HPDE6-E6E7 (cell line): ENCODE measurements around the gene C1orf159.
"Not testable (repeated sequence)": the region's sequence is repeated elsewhere in the genome, so short reads cannot be mapped to it uniquely, and the experiment has no call there.

Source experiments
- DNase-seq: peaks from one replicate; pipeline ENCODE4 v3.0.0; 2011; ENCODE audit warnings: missing footprints; ENCODE audit errors: extremely low spot score

The C1orf159 gene

DNA sequence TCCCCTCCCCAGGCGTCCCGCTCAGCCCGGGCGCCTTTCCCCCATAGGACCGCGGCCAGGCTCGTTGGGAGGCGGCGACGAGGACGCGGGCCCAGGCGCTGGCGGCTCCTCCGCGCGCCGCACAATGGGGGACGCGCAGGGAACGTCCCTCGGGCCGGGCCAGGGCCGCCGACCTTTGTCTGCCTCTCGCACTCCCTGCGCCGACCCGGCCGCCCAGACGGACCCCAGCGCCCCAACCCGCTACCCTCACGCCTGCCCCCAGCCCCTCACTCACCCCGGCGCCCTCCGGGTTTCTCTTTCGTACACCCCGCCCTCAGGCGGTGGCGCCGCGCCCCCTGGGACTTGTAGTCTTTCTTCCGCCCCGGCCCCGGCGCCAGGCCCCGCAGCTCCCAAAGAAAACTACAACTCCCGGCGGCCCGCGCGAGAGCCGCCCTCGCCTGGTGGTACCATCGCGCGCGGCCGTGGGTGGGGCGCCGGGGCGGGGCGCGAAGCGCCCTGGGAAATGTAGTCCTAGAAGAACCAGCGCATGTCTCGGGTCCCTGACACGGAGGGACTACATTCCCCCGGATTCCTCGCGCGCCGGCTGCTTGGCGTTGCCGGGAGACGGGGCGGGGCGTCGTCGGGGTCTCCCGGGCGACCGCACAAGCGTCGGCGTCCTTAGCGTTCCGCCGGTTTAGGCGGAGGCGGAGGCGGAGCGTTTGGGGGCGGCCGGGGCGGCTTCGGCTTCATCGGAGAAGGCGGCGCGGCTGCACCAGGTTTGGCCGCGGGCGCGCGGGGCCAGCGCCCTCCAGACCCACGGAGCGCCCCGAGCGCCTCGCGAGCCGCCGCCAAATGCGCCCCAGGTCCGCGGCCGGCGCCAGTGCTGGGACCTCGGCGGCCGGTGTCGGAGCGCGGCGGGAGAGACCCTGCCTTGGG lies at the start of gene C1orf159:
Gene C1orf159 (minus strand): TSS at position 304 of the 915 bp plus-strand sequence. CDS start 24,546 bp downstream, outside the sequence.
- DNase-seq: peak; percentile 97

DNA sequence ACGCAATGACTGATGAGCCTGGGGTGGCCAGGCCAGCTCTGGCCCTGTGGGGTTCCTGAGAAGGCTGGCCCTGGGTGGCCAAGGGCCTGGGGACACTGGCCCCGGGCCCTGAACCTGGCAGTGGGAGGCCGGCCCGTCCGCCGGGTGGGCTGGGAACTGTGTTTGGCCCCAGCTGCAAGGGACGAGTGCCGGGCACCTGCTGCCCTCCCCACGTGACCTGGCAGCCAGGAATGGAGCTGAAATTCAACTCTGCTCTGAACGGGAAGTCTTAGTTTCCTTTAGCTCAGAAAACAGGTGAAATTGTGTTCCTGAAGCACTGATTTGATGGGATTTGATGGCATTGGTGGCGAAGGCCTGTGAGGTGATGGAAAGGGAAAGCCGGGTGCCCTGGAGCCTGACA lies 49.6 kb upstream of the C1orf159 start:
- DNase-seq: no peak

DNA sequence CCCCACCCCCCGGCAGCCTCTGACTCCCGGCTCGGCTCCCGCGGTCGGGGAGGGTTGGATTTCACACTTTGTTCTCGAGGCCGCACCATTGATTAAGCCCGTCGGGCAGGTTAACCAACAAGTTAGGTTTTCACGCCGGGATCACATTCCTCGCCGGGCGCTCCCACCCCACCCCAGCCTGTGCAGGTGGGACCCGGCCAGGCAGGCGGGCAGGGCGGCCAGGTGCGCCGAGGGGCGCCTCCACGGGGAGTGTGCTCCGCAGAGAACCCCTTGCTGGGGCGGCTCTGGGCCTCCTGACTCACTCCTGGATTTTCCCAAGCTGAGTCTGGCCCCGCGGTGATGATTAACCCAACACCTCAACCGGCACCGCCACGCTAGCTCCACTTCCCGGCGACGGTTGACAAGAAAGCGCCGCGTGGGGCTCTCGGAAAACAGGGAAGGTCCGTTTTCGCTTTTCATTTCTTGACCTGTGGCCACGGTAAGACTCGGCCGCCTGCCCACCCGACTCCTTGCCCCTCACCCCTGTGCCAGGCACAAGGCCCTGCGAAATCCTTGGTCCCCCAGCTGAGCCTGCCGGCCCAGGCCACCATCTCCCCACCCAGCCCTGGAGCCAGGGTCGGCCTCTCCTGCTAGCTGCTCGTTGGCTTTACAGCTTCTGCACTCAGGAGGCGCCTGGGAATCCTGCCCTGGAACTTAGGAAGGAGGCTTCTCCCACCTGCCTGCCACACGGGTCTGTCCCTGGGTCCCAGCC lies 49.0 kb upstream of the C1orf159 start:
- DNase-seq: peak; percentile 93

DNA sequence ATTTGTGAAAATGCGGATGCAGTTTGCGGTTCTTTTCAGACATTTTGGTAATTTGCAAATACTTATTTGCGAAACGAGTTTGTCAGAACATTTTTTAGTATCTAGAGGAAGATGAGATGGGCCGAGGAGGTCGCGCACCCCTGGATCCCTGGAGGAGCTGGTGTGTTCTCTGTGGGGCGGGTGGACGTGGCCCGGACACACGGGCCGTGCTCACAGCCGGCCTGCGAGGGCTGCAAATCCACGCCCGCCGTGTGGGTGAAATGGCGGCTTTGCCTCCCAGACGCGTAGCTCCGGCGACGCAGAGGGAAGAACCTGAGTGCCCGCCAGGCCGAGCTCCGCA lies 48.4 kb upstream of the C1orf159 start:
- DNase-seq: no peak

DNA sequence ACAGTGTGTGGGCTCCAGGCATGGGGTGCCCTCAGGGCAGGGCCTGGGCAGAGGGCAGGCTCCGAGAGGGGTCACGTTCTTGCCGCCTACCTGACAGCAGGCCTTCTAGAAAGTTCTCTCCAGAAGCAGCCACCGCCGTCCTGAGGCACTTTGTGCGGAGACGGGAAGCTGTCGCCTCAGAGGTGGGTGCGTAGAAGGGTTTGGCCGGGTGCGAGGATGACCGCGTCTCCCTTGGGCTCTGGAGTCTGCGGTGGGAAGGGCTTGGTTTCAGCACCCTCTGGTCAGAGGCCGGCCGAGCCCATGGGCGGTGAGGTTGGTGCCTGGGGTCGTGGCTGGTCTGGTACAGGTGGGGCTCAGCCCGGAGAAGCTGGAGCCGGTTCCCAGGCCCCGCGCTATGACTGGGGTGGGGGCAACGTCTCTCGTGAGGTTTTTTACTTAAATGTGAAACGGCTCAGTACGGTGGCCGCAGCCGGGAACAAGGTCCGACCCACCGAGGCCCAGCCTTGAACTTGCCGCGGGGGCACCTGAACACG lies 47.7 kb upstream of the C1orf159 start:
- no peak for DNase-seq

DNA sequence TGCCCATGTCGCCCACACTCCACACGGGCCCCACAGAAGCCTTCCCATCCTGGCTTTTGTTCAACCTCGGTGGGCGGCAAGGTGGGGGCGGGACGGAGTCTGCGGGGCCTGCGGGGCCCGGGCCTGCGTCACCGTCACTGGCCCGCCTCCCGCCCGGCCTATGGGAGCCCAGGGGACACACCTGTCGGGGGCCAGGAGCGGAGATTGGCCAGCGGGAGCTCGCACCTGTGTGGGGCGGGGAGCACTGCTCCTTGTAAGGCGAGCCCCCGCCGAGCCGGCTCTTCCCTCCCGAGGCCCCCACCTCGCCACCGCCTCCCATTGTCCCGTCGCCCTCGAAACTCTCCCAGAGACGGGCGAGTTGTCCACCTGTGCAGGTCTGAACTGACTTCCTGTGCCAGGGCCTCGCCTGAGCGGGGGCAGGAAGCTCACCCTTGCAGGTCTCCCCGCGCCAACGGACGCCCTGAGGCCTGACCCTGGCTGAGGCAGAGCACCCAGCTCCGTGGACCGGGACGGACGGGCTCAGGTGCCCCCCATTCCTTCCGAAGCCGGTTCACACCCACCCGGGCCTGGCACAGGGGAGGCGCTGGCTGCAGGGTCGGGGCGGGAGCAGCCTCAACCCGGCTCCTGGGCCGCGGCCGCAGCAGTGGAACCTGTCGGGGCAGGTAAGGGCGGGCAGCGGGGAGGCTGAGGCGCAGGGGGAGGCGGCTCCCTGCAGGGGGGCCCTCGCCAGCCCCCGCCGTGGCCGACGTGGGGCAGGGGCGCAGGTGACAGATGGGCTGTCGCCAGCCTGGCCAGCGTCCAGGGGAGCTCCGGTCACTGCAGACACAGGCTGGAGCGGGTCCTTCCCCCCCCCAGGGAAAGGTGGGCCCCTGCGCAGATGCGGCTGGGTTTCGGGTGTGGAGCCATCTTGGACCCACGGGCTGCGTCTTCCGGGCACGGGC lies 47.0 kb upstream of the C1orf159 start:
- DNase-seq: peak; percentile 88

DNA sequence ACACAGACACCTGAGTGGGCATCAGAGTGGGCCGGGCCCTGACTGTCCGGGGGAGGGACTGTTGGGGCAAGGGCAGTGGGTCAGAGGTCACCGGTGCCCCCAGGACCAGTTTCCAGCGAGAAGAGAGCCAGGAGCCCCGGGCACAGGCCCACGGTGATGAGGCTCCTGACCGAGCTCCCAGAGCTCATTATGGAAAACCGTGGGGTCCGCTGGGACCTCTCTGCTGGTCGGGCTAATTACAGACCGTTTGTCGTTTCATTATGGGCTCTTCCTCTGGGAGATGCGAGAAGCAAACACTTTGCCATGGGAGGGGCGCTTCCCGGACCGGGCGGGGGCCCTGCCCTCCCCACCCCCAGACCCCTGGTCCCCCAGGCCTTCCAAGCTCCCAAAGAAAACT lies 45.8 kb upstream of the C1orf159 start:
- DNase-seq: no peak

DNA sequence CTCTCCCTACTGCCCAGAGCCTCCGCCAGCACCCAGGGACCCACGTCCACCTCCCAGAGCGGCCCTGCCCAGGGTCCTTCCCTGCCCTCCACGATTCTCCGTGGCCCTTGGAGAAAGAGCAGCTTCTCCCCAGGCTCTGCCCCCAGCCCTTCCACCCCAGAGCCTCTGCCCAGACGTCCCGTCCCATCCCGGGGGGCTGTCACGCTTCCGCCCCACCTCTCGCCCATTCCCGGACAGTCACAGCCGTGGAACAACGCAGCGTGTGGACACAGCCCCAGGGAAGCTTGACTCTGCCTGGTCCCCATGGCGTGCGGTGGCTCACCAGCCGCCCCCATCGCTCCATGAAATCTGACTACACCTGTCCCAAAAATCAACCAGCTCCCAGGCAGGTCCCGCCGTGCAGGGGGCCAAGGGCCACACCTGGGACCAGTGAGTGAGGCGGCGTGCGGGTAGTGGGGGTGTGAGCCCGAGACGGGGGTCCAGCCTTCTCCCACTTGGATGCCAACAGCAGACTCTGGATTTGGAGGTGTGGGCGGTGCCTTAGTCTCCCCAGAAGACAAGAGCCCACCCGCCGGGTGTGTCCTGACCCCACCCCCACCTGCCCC lies 45.3 kb upstream of the C1orf159 start:
- DNase-seq: no peak

DNA sequence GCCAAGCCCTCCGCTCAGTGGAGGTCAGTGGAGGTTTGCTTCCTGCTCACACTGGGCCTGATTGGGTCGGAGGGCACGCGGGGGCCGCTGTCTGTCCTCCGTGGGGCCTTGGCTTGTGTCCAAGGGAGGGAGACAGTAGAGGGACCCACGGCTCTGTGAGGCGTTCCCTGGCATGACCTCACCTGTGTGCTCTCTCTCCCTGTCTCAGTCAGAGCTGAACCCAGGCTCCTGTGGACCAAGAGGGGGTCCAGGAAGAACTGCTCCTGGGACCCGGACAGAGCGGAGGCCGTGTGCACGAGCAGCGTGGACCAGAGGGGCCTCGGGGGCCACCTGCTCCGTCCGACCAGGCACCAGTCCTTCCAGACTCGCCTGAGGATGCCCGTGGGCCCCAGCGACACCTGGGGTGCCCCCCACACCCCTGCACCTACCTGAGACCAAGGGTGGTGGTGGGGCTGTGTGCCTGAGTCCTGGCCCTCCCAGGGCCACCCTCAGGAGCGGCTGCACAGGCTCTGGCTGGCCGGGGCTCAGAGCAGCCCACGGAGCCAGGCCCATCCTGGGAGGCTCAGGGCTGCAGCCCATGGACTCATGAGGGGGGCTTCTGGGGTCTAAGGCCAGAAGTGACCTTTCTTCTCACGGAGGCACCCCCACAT lies 44.5 kb upstream of the C1orf159 start:
- no peak for DNase-seq

DNA sequence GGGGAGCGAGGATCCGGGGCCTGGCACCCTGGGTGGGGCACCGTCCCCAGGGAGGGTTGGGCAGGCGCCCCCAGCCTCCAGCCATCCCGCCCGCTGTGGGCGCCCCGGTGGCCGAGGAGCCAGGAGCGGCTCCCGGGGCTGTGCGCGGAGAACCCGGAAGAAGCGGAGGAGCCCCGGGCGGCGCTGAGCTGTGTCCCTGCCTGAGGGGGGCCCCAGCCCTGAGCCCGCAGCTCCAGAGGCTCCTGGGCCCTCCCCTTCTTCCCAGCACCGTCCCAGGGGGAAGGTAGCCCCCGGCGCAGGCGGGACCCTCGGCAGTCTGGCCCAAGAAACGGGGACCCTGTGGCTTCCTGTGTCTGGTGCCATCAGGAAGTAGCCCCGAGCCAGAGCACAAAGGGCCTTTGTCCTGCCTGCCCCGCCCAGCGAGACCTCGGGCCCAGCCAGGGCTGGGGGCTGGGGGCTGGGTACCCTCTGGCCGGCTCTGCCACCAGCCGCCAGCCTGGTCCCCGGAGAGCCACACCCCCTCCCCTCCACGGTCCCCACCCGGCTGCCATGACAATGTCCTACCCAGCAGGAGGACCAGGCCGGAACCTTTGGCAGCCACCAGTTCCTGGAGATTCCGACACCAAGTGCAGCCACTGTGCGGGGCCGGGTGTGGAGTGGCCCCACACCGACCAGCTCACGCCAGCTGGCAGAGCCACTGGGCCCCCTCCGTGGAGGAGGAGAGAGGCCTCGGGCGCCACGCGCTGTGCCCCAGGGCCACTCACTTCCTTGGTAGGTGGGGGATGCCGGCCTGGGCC lies 42.2 kb upstream of the C1orf159 start:
- no peak for DNase-seq

DNA sequence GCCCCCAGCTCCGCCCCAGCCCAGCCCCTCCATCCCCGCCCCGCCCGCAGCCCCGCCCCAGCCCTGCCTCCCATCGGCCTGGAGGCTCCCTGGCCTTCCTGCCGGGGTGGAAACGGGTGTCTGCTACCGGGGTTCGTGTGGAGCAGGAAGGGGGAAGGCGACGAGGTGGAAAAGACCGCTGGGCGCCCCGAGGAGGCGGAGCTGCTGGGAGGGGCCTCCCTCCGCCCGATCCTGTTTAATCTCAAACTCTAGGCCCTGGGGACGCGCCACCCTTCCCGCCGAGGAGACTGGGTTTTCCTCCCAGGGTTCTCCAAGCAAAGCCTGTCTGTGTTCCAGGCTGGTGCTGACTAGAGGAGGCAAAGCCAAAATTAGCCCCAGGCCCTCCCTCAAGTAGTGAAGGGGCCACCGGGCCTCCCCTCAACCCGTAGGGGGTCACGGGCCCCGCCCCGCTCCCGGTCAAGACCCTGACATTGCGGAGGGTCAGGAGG lies 41.6 kb upstream of the C1orf159 start:
- peak; percentile 95 for DNase-seq

DNA sequence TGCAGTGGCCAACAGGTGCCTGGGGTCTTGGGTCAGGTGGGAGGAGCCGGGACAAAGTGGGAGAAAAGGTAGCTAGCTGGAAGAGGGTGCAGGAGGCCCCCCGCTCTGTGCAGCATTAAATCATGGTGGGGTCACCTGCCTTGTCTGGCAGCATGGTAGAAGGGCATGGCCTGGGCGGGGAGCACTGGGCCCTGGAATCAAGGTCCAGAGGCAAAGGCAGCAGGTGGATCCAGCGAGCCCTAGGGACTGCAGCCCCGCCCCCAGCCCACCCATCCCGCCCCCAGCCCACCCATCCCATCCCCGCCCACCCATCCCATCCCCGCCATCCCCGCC lies 41.1 kb upstream of the C1orf159 start:
- no peak for DNase-seq

DNA sequence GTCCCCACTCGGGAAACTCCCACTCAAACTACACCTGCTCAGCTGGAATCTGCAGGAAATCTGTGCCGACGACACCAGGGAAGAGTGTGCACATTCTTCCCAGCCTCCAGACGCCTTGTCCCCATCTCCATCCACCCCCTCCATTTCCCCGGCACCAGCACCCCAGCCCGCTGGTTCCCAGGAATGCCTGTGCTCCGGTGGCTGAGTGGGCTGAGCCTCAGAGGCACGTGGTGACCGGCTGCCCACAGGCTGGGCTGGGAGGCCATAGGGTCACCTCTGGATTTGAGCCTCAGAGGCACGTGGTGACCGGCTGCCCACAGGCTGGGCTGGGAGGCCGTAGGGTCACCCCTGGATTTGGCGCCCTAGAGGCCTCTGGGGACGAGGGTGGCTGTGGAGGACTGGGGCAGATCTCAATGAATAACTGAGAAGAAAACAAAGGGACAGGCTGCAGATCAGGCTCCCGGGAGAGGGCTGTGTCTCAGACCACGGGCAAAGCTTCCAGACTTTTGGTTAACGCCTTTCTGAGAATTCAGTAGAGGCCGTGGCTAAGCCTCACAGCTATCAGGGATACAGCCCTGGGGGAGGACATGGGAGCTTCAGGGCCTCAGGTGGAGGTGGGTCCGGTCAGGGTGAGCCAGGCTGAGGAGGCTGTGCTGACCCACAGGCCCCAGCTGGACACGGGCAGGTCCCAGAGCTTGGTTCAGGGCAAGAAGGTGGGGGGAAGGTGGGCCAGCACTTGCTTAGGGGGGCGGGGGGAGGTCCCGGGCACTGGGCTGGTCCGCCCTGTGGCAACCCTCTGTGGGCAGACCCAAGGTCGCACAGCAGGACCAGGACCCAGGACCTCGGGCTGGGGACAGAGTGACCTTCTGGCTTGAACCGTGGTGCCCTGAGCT lies 40.5 kb upstream of the C1orf159 start:
- DNase-seq: no peak

DNA sequence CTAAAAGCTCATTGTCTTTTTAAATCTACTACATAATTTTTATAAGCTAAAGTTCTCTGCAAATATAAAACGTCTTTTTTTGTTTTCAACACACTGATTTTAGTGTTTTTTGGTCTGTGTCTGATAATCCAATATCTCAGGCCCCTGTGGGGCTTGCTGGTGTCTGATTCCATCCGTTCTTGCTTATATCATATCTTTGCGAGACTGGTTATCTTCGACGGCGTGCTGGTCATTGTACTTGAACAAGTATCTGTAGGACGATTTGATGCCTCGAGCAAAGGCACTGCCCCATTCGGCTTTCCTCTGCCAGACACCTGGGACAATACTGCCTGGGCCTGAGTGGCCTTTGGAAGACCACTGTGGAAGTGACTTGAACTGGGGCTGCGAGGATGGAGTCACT lies 39.4 kb upstream of the C1orf159 start:
- DNase-seq: no peak

DNA sequence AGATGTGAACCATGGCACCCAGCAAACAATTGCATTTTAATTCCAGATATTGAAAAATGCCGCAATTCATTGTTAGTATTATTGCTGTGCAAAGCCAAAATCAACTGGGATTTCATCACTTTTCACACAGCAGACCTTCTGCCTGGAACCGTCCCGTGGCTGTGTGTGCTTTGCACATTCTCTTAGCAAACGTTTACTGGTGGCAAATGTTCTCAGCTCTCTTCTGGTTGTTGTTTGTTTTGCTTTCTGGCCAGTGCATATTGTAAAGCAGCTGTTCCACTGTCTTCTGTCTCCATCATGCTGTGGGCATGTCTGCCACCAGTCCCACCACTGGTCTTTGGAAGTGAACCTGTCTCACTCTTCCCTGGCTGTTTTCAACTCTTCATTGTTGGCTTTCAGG lies 38.0 kb upstream of the C1orf159 start:
- no peak for DNase-seq

DNA sequence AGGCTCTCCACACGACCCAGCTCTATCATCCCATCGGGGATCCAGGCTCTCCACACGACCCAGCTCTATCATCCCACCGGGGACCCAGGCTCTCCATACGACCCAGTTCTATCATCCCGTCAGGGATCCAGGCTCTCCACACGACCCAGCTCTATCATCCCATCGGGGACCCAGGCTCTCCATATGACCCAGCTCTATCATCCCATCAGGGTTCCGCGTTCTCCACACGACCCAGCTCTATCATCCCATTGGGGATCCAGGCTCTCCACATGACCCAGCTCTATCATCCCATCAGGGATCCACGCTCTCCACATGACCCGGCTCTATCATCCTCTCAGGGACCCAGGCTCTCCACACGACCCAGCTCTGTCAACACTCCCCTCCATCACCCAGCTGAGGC lies 37.3 kb upstream of the C1orf159 start:
- not testable (repeated sequence) for DNase-seq

DNA sequence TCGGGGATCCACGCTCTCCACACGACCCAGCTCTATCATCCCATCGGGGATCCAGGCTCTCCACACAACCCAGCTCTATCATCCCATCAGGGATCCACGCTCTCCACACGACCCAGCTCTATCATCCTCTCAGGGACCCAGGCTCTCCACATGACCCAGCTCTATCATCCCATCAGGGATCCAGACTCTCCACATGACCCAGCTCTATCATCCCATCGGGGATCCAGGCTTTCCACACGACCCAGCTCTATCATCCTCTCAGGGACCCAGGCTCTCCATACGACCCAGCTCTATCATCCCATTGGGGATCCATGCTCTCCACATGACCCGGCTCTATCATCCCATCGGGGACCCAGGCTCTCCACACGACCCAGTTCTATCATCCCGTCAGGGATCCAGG lies 36.5 kb upstream of the C1orf159 start:
- not testable (repeated sequence) for DNase-seq

DNA sequence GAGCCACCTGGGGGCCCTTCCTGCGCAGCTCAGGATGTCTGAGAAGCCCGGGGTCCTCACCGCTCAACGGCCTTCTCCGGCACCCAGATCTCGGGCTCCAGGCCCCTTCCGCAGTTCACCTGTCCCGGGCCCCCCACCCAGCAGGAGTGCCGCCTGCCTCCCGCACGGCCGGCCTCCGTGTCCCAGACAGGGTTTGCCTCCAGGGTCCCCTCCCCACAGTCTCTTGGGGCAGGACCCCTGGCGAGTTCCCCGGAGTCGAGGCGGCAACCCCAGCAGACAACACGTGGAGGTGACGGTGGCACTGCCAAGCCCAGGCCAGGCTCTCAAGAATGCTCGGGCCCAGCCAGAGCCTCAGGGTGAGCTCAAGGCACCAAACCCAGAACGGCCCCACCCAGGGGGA lies 35.4 kb upstream of the C1orf159 start:
- DNase-seq: no peak

DNA sequence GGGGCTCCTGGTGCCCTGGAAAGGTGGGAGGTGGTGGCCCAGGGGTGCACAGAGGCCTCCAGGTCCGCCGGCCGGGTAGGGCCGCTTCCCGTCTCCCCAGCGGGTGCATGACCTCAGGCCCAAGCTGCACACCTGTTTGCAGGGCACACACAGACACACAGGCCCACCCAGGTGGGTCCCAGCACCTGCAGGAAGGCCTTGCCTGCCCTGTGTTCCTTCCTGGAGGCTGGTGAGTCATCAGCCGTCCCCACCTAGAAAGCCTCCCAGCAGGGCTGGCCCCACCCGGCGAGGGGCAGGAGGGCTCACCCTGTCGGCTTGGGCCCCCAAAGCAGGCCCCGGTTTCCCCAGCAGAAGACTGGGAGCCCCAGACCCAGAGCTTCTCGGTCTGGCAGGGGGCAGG lies 34.2 kb upstream of the C1orf159 start:
- no peak for DNase-seq
